Fibroblast of the conjunctiva (primary cell): ENCODE measurements around the gene PSAP.

Experiments
- DNase-seq: peaks from one replicate; pipeline ENCODE4 v3.0.0-alpha.2; 2010; ENCODE audit warnings: low read depth

The PSAP gene

GRCh38 chr10:71766717-71767419 is 84.2 kb downstream of the PSAP start:
- DNase-seq, result peak; percentile 91
